Stimulated activated CD8-positive, alpha-beta memory T cell treated with anti-CD3 and anti-CD28 coated beads, Interleukin-7, amount 100 ng/mL, for 24 hours (primary cell): ENCODE data around the gene FIGN.

Source experiments
- DNase-seq: peaks from one replicate; pipeline ENCODE4 v3.0.0-alpha.2; 2020; ENCODE audit warnings: low read depth

The FIGN gene

DNA sequence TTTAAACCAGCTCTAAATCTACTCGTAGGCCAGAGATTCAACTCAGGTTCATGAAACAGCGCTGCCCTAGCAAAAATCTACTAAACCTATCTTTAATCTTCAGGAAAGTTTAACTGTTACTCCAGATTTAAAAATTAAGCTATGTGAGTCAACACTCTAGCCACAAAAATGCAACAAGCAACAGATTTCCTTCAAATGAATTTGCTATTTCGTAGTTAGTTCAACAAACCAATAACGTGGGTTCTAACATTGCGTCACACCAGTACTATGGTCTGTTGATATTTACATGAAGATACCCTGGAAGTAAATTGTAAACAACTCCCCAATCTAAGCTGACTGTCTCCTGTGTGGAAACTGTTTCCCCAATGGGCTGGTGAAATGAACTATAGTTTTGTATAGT is 71.2 kb downstream of the FIGN start:
- no peak for DNase-seq

- no peak for DNase-seq
Observed at GRCh38 chr2:163662141-163662780, 73.5 kb downstream of the FIGN start.

DNA sequence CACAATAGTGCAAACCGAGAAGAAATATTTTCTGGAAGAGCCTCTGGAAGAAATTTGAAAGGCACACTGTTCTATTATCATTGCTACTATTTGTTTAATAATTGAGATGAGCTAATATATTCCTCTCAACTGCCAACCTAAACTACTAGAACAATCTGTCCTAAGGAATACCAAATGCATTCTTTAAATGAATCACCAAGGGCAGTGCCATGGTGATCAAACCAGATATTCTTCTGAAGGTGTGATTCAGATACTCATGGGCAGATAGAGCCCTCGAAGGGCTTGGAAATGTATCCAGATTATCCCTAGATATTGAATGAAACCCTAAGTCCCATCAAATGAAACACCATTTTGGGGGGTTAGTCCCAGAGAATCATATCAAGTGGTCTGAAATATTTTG is 76.6 kb downstream of the FIGN start:
- no peak for DNase-seq

- DNase-seq = no peak
Observed at GRCh38 chr2:163658556-163658955, 77.3 kb downstream of the FIGN start.

GRCh38 chr2:163657281-163657656 is 78.5 kb downstream of the FIGN start:
- DNase-seq = no peak

DNA sequence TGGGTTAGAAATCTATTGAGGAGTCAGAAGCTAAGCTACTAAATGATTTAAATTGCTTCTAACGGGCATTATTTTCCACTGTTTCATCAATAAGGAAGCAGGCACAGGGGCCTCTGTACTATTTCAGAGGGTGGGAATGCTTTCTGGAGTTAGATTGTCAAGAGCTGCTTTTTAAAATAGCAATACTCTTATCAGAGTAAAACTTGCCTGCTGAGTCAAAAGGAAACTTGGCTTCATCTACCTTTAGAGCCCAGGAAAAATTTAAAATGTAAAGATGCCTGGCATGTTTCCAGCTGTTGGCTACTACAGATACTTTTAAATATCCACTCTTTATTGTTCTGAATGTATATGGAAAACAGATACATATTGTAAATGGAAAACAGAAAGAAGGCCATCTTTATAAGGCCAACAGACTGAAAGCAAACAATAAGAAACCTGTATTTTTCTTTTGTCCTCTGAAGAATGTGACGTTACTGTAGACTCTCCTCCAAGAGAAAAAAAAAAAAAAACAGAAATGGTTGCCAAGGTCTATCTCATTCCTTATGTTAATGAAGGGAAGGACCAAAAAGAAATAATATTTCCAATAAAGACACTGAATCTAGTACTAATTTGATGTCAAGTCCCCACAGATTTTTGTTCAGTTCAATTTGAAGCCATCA is 79.1 kb downstream of the FIGN start:
- no peak for DNase-seq

DNA sequence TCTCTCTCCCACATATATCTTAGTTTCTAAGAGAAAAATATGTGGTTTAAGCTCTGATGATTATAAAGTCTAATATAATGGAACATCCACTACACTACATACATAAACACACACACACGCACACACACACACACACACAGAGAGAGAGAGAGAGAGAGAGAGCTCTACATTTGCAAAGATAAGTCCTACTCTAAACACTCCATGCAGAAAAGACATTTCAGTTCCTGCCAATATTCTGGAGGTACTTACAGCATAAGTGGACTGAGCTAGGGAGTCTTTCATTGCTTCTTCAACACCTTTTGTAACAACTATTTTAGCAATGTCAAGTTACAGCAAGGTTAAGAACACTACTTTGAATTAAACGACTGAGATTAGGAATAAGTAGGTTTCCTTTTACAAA is 80.1 kb downstream of the FIGN start:
- DNase-seq = no peak

- no peak for DNase-seq
Observed at GRCh38 chr2:163652751-163653150, 83.1 kb downstream of the FIGN start.

DNA sequence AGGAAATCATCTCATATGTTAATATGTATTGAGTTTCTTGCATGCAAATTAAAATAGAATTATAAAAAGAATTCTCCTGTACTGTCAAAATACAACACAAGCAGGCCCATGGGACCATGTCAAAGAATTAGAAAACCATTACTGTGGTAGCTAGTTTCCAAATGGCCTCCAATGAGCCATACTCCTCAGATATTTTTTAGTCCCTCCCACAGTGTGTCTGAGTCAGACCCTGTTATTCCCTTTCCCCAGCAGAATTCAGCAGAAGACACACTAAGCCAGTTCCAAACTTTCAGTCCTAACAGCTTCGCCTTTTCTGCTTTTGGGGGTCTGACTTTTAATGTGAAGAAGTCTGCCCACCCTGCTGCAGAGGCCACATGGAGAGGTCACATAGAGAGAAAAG is 86.7 kb downstream of the FIGN start:
- DNase-seq = no peak

- DNase-seq = no peak
Observed at GRCh38 chr2:163647300-163647699, 88.5 kb downstream of the FIGN start.

- no peak for DNase-seq
Observed at GRCh38 chr2:163646687-163647086, 89.1 kb downstream of the FIGN start.

GRCh38 chr2:163644238-163644637 is 91.6 kb downstream of the FIGN start:
- DNase-seq = no peak

DNA sequence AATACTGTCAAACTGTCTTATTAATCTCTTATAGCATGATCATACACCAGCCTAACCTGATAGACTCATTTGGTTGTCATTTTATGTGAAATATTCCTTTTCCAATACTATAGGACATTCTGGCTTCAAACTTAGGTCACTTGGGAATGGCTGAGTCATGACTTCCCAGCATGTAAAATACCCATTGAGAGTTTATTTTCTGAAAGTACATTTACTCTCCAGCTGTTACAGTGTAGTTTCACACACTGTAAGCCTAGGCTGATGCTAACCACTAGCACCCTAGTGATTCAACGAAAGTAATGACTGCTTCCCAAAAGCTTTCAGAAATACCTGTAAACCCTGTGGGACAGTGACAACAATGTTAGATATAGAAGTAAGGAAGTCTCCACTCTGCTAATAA is 93.8 kb downstream of the FIGN start:
- DNase-seq = no peak

DNA sequence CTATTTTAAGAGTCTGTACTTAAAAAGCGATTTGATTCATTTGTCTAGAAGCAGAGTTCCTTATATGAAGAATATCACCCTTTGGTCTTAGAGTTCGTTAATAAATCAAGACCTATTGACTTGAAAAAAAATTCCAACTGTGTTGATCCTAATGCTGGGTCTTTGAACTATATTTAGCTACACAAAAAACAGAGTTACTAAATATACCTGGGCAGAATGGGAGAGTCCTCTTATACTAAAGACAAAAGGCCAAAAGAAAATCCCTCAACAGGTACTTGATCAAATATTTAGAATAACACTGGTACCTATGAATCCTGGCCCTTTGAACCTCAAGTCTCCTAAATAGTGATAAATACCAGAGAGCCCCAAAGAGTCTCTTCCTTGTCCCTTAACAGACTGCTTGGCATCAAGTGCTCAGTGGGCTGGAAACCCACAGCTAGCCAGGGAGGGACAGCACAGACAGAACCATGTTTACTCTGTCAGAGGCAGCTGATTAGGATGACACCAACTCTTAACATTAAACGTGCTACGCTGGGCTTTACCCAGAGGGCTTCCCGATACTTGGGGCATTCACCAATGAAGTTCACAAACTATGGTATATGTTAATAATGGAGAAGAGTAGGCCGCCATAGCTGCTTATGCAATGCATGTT is 95.1 kb downstream of the FIGN start:
- no peak for DNase-seq

GRCh38 chr2:163637871-163638270 is 97.9 kb downstream of the FIGN start:
- DNase-seq = no peak

- no peak for DNase-seq
Observed at GRCh38 chr2:163633291-163633690, 102.5 kb downstream of the FIGN start.

- DNase-seq = no peak
Observed at GRCh38 chr2:163630836-163631235, 105.0 kb downstream of the FIGN start.

DNA sequence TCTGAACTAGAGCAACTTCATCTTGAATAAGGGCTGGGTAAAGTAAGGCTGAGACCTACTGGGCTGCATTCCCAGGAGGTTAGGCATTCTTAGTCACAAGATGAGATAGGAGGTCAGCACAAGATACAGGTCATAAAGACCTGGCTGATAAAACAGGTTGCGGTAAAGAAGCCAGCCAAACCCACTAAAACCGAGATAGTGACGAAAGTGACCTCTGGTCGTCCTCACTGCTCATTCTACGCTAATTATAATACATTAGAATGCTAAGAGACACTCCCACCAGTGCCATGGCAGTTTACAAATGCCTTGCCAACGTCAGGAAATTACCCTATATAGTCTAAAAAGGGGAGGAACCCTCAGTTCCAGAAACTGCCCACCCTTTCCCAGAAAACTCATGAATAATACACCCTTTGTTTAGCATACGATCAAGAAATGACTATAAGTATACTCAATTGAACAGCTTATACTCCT is 109.1 kb downstream of the FIGN start:
- no peak for DNase-seq

DNA sequence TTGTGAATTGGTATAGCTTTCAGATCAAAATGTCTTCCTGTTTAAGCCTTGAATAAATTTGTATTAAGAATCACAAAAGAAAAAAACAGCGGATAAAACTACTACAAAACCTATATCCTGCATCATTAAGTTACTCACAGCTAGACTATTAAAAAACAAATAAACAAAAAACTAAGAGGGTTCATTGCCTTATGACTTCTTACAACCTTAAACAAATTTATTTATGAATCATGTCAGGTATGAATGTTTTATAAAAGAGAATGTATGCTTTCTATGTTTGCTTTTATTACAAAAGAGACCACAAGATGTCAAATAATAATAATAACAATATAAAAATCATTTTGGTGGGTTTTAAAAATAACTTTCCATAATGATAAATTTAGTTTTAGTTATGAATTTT is 109.6 kb downstream of the FIGN start:
- no peak for DNase-seq

DNA sequence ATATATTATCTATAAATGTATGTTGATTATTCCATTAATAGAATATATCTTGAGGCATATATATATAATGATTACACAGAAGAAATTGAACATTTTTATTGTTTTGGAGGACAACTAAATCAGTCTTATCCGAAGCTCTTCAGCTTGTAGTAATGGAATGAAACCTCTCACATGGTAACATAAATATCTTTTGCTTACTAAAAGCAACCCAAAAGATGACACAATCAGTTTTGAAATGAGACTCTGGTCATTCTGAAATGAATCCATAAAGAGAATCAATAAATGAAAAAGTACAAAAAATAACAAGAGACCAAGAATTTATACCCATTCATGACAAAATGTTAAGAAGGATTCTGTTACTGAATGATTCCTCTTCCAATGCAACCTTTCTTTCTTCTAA is 110.2 kb downstream of the FIGN start:
- no peak for DNase-seq

- DNase-seq = no peak
Observed at GRCh38 chr2:163621445-163622004, 114.3 kb downstream of the FIGN start.

DNA sequence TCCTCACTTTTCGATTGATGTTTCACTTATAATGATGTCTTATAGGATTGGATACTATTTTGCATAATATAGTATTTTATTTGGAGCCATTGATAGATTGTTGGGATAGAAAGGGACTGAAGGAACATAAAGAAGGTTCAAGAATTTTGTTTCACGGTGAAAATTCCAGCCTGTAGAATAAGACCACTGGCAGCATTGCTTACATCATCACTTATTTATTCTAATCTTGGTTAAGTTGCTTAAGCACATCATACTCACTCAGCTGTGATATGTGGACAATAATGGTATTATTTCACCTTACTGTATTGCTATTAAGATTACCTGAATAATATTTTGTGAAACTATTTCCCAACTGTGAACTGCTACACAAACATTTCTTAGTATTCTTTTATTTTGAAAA is 118.3 kb downstream of the FIGN start:
- no peak for DNase-seq

DNA sequence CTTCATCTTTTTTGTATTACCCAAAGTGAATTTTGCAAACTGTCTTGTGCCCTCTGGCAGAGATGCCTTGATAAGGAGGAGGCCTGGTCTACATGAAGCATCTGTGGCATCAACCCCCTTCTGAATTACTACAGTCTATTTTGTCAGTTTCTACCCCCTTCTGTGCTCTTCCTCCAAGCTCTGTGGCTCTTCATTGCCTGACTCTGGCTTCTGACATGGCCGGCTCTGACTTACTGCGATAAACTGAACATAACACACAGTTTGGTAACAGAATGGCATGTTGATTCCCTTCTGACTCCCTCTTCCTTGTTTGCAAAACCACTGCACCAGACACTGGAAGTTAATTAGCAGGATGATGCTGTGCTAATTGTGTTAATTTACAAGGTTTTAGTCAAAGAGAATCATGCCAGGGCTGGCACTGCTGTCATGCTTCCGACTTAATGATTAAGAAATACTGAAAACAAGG is 122.5 kb downstream of the FIGN start:
- DNase-seq = no peak
